Uterus (tissue), 2 donors: ENCODE results near the gene COPB2.

ENCODE experiments used
- POLR2A ChIP-seq, 2 donors: fragments of 450-650 bp; IDR thresholded peaks; one replicate each; pipeline ENCODE4 v1.6.1; 2016; ENCODE audit warnings: antibody characterized with exemption in 2 of 2, mild to moderate bottlenecking in 1 of 2, moderate library complexity in 1 of 2
- TF ChIP-seq, protein P1 (sequence below), 4 experiments: fragments of 200-600 bp in 2 of 4; fragments of 450-650 bp in 2 of 4; sonication (generic) in 2 of 4; IDR thresholded peaks; one replicate each; pipeline ENCODE4 v1.5.1; 2016 to 2019; ENCODE audit warnings: antibody characterized with exemption in 4 of 4, mild to moderate bottlenecking in 2 of 4, moderate library complexity in 1 of 4

DNA sequence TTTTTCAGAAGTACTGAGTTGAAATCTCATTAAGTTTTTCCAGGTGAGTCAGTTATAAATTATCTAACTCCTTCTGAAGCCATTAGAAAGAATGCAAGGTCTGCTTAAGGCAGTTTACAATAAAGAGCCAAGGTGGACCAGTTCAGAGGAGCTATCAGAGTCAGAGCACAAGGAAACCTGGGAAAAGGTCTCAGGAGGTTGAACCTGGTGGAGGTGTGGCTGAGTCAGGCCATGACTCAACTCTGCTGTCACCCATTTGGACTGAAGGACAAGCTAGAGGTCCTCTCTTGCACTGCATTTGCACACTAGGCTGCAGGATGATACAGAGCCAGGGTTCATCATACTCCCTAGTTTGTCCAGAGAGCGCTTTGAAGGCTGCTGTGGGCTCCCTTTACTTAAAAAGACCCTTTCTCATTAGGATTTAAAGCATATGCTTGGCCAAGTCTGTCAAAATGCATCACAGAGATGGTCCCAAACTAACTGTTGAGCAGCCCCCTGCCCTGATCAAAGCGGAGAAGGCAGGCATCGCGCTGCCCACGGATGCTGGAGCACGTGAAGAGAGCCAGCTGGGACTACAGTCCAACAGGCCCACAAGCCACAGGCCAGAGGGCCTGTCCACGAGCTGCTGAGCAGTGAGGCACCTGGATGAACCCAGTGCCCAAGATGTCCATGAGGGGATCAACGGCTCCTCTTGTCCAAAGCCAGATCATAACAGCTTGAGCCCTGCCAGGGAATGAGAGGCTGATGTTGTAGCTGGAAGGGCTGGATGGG is 71.6 kb downstream of the COPB2 start:
- TF ChIP-seq, protein P1, sequence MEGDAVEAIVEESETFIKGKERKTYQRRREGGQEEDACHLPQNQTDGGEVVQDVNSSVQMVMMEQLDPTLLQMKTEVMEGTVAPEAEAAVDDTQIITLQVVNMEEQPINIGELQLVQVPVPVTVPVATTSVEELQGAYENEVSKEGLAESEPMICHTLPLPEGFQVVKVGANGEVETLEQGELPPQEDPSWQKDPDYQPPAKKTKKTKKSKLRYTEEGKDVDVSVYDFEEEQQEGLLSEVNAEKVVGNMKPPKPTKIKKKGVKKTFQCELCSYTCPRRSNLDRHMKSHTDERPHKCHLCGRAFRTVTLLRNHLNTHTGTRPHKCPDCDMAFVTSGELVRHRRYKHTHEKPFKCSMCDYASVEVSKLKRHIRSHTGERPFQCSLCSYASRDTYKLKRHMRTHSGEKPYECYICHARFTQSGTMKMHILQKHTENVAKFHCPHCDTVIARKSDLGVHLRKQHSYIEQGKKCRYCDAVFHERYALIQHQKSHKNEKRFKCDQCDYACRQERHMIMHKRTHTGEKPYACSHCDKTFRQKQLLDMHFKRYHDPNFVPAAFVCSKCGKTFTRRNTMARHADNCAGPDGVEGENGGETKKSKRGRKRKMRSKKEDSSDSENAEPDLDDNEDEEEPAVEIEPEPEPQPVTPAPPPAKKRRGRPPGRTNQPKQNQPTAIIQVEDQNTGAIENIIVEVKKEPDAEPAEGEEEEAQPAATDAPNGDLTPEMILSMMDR (IDR thresholded peaks at IDR 0.05): no peak
- no peak for TF ChIP-seq POLR2A (IDR thresholded peaks at IDR 0.05)
